Epidermal melanocyte (primary cell): ENCODE results near the gene ZKSCAN5.
A peak's percentile ranks its signal among the peaks of the same experiment; 100 is the strongest.
"Not testable (repeated sequence)": the region's sequence is repeated elsewhere in the genome, so short reads cannot be mapped to it uniquely, and the experiment has no call there.

Experiments
- DNase-seq: peaks from one replicate; pipeline ENCODE4 v3.0.0; 2011; ENCODE audit warnings: low spot score; ENCODE audit not compliant: insufficient read length

ZKSCAN5 gene

DNA sequence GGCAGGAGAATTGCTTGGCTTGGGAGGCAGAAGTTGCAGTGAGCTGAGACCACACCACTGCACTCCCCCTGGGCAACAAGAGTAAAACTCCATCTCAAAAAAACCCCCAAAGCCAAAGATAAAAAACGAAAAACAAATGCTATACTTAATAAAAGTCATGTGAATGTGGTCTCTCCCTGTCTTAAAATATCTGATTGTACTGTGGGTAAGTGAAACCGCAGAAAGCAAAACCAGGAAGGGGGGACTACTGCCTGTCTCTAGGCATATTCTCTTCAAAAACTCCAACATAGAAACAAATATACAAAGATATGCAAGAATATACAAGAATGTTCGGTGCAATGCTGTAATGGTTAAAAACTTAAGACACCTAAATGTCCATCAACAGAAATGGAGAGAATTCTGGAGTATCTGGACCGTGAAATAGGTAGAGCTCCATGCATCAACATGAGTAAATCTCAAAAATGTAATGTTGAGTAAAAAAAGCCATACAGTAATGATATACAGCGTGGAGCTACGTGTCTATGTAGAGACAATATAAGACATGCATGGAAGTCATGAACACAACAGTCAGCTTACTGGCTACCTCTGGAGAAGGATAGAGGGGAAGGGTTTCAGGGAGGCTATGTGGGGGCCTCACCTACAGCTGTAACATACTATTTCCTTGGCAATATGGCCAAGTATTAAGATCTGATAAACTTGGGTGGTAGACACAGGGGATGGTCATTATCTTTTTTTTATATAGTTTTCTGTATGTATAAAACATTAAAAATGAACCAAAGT, 6.5 kb upstream of the ZKSCAN5 start:
- DNase-seq: no peak

DNA sequence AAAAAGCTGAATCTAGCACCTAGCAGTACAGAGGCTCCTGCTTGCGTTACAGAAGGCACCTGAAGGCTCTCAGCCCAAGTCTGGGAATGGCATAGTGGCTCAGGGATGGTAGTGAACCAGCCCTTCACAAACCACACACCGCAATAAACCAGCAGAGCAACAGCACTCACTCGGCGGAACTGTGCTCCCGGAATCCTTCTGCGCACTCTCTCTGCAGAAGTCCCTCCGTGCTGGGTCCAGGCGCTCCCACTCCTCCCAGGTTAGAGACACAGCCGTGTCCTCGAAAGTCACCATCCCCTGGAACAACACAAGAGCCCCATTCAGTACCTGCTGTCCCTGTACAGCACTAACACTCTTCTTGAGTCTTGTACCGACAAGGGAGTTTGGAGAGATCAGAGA, 5.9 kb upstream of the ZKSCAN5 start:
- no peak for DNase-seq

DNA sequence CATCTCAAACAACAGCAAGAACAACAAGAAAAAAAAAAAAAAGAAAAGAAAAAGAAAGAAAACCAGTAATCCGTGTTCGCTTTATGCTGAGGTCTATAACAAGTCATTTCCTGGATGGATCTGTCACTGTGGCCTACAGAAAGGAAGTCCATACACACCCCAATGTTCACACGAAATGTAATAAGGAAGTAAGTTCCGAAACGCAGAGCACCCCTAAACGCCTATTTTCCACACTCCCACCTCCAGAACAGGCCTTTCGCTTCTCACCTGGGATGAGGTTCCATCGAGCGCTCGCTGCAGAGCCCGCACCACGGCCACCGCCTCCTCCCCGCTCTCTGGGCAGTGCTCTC, 5.1 kb upstream of the ZKSCAN5 start:
- no peak for DNase-seq

DNA sequence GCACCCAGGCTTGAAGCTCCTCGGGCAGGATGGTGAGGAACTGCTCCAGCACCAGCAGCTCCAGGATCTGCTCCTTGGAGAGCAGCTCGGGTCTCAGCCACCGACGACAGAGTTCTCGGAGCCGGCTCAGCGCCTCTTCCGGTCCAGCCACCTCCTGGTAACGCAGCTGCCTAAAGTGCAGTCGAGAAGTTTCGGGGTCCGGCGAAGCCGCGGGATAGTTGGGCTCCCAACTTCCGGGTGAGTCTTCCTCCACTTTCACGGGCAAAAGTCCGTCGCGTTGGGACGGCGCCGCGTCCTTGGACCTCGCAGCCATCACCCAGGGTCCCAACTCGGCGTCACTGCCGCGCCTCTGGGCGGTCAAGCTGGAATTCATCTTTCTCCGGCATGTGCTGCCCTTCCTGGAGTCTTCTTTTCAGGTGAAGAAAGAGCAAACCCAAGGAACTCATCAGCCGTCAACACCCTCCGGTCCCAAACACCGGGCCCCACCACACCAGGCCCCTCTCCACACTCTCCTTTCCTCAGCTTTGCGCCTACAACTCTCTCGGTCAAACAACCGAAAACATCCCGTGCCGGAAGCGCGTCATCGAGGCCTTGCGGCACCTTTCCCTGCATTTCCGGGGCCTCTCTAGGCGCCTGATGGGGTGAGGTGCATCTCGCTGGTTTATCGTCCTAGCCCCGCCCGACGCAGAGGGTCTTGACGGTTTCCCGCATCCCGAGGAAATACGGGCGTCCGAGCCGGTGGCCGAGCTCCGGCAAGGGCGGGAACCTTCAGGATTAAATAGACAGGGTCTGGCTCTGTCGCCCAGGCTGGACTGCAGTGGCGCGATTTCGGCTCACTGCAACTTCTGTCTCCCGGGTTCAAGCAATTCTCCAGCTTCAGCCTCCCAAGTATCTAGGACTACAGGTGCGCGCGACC, 4.5 kb upstream of the ZKSCAN5 start, which contains the start of gene ZNF394:
Gene ZNF394 (minus strand): TSS at position 561 of the 916 bp plus-strand sequence. CDS start 188 bp downstream, at position 373.
- DNase-seq: peak; percentile 89

DNA sequence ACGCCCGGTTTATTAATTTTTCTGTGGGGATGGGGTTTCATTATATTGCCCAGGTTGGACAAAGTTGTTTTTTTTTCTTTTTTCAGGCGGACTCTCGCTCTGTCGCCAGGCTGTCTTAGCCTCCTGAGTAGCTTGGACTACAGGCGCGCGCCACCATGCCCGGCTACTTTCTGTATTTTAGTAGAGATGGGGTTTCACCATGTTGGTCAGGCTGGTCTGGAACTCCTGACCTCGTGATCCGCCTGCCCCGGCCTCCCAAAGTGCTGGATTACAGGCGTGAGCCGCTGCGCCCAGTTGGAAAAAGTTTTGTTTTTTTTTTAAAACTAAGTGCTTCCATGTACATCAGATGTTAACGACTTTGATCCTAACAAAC, 3.8 kb upstream of the ZKSCAN5 start:
- no peak for DNase-seq

DNA sequence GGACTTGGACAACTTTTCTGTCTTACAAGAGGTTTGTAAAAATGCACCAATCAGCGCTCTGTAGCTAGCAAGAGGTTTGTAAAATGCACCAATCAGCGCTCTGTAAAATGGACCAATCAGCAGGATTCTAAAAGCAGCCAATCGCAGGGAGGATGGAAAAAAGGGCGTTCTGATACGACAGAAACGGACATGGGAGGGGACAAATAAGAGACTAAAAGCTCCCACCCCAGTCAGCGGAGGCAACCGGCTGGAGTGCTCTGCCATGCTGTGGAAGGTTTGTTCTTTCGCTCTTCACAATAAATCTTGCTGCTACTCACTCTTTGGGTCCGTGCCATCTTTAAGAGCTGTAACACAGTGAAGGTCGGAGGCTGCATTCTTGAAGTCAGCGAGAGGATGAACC, 3.2 kb upstream of the ZKSCAN5 start:
- DNase-seq: not testable (repeated sequence)

DNA sequence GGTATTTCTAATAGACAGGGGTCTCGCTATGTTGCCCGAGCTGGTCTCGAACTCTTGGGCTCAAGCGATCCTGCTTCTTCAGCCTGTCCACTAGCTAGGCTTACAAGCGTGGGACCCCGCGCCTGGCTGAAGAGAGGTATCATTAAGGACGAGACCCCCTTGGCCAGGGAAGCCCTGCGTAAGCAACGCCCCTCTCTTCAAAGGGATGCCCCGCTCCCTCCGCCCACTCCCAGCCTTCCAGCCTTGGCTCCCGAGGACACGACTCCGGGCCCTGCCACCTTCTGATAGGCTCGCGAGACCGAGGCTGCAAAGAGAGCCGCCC, 220 bp upstream of the ZKSCAN5 start:
- peak; percentile 96 for DNase-seq

DNA sequence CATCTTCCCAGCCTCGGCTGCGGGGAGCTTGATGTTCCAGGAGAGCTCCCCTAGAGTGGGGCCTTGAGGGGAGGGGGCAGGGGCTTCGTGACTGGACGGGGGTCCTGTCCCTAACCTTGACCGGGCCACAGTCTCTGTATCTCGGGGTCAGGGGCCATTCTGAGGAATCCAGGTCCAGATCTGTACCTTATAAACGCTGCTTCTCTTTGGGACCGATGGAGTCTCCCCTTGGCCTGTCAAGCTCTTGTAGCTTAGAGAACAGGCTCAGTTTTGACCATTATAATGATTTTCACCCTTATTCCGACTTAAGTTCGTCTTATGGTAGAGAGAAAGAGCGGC, 831 bp downstream of the ZKSCAN5 start:
- no peak for DNase-seq

DNA sequence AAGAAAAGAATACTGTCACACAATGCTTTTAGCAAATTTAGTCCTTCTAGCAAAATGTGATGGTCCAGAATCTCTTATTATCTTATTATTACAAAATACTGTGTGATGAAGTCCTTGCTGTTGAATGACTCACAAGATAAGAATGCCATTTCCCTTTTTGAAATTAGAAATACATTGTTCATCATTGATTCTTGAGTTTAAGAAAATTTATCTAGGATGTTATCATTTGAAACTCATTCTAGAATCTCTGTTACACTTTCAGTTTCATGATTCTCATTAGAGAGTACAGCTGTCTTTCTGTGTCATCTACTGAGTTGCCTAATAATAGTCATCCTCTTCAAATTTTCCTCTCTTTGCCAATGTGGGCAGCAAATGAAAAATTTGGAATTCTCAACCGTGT, 9.6 kb downstream of the ZKSCAN5 start:
- DNase-seq: no peak

DNA sequence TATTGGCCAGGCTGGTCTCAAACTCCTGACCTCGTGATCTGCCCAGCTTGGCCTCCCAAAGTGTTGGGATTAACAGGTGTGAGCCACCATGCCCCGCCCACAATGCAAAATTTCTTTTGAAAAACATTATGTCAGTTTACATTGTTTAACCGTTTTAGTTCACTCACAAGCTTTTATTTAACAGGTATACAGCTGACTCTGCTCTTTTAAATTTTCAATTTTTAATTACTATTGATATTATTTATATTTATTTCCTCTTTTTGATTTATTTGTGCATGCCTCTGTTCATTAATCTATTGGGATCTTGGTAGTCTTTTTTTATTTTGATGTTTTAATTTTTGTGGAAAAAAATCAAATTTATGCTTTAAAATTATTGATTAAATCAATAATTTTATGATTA, 16.9 kb downstream of the ZKSCAN5 start:
- DNase-seq: no peak

DNA sequence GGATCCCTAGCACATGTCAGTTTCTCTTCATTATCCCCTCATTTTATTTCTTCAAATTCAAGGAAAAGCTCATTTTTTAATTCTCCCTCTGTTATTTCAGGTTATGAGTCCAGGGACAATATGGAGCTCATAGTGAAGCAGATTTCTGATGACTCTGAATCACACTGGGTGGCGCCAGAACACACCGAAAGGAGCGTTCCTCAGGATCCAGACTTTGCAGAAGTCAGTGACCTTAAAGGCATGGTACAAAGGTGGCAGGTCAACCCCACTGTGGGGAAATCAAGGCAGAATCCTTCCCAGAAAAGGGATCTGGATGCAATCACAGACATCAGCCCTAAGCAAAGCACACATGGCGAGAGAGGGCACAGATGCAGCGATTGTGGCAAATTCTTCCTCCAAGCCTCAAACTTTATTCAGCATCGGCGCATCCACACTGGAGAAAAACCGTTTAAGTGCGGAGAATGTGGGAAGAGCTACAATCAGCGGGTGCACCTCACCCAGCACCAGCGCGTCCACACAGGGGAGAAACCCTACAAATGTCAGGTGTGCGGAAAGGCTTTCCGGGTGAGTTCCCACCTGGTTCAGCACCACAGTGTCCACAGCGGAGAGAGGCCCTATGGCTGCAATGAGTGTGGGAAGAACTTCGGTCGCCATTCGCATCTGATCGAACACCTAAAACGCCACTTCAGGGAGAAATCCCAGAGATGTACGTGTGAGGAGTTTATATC, 21.4 kb downstream of the ZKSCAN5 start:
- no peak for DNase-seq

DNA sequence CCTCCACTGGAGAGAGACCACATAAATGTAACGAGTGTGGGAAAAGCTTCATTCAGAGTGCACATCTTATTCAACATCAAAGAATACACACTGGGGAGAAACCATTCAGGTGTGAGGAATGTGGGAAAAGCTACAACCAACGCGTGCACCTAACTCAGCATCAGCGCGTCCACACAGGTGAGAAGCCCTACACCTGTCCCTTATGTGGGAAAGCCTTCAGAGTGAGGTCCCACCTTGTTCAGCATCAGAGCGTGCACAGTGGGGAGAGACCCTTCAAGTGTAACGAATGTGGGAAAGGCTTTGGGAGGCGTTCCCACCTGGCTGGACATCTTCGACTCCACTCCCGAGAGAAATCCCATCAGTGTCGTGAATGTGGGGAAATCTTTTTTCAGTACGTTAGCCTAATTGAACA, 26.9 kb downstream of the ZKSCAN5 start:
- no peak for DNase-seq

DNA sequence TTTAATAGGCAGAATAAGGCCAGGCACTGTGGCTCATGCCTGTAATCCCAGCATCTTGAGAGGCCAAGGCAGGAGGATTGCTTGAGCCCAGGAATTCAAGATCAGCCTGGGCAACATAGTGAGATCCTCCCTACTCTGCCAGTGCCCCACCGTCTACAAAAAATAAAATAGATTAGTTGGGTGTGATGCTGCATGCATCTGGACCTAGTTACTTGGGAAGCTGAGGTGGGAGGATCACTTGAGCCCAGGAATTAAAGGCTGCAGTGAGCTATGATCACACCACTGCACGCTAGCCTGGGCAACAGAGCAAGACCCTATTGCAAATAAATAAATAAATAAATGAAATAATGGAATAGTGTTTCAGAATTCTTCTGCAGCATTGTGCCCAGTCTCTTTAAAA, 31.2 kb downstream of the ZKSCAN5 start:
- DNase-seq: no peak

DNA sequence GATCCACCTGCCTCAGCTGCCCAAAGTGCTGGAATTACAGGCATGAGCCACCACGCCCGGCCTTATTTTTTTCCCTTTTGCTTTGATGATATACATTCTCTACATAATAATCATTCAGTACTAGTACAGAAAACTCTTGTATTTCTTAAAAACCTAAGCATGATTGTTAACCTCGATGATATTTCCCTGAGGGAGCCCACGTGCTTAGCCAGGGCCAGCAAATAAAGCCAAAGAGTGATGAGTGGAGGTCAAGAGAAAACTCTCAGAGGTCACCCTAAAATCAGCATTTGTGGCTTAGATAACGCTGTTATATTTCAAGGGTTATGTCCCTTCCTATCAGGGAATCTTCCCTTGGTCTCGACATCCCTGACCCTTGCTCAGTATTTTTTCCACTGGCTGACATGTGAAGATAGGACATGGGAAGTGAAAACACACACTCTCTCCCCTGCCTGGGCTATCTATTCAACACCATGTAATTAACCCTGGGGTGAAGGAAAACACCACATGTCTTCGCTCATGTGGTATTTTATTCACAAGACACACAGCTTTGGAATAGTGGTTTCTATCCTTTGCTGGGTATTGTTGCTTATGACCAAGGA, 34.9 kb downstream of the ZKSCAN5 start:
- DNase-seq: peak; percentile 63

DNA sequence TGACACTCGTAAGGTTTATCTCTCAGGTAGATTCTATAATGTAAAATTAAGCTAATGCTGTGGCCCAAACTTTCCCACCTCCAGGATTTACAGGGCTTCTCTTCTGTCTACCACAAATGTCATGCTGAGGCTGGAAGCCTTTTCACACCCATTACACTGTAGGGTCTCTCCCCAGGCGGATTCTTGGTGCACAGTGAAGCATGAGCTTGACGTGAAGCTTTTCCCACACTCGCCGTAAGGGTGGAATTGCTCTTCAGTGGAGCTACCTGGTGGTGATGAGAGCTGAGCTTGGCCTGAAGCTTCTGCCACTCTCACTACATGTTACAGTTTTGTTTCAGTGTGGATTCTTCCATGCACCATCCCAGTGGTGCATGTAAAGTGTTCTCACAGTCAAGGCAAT, 36.1 kb downstream of the ZKSCAN5 start:
- no peak for DNase-seq

DNA sequence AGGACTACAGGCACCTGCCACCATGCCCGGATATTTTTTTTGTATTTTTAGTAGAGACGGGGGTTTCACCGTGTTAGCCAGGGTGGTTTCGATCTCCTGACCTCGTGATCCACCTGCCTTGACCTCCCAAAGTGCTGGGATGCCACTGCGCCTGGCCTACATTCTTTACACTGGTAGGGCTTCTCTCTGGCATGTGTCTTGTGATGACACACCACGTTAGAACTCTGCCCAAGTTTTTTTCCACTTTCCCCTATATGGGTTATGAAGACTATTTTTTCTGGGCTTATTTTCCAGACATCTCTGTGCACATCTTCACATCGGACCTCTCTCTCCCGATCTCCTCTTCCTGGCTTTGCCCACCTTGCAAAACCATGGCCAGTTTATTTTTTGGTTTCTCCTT, 36.8 kb downstream of the ZKSCAN5 start:
- DNase-seq: no peak

DNA sequence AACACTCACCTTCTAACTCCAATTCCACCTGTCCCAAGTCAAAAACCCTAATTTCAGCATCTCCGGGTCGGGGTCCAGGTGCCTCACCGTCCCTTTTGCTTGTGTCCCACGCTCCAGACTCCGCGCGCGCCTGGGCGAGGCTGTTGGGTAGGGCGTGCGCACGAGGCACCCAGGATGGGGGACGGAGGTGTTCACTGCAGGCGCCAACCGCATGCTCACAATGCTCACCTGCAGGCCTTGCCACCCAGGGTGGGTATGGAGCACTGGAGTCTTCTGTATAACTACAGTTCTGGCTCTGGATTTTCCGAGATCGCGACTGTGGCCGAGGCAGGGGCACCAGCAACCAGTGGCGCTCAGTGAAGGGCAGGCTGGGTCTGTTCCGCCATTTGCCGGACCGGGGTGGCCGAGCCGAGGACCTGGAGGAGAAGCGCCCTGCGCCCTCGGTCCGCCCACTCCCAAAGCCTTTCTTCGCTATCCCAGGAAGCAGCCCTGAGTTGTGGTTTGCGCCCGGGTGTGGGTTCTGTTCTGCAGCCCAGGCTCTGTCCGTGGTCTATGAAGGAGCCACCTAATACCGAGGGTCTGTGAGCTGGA, 38.7 kb downstream of the ZKSCAN5 start:
- no peak for DNase-seq

DNA sequence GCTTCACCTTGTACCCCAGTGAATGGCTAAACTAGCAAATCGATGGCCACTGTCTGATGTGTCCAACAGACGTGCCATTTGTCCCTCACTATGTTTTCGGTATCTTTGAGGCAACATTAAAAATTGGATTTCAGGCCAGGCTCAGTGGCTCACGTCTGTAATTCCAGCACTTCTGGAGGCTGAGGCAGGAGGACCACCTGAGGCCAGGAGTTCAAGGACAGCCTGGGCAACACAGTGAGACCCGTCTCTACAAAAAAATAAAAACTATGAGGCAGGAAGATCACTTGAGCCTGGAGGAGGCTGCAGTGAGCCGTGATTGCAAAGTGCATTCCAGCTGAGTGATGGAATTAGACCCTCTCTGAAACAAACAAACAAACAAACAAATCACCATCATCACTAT, 39.5 kb downstream of the ZKSCAN5 start:
- DNase-seq: no peak

DNA sequence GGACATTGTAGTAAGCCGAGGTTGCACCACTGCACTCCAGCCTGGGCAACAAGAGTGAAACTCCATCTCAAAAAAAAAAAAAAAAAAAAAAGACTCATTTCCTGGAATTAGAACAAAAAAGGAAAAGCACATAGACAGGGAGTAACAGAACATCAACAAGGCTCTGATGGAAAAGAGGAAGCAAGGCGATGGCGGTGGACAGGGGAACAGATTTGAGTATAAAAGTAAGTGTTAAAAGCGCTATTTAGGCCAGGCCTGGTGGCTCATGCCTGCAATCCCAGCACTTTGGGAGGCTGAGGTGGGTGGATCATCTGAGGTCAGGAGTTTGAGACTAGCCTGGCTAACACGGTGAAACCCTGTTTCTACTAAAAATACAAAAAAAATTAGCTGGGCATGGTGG, 40.8 kb downstream of the ZKSCAN5 start:
- DNase-seq: not testable (repeated sequence)

DNA sequence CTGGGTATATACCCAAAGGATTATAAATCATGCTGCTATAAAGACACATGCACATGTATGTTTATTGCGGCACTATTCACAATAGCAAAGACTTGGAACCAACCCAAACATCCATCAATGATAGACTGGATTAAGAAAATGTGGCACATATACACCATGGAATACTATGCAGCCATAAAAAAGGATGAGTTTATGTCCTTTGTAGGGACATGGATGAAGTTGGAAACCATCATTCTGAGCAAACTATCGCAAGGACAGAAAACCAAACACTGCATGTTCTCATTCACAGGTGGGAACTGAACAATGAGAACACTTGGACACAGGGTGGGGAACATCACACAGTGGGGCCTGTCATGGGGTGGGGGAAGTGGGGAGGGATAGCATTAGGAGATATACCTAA, 45.1 kb downstream of the ZKSCAN5 start:
- not testable (repeated sequence) for DNase-seq

DNA sequence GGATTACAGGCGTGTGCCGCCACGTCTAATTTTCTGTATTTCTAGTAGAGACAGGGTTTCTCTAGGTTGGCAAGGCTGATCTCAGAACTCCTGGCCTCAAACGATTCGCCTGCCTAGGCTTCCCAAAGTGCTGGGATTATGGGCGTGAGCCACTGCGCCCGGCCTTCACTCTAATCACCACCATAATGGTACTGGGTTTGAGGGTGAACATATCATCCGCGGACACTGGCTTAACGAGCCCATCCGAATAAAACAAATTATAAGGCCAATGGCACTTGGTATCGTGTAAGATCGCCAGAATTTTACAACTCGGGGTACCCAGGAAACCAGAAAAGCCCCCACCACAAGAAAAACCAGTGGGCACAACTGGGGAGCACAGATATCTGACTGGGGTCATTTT, 46.9 kb downstream of the ZKSCAN5 start:
- DNase-seq: no peak
